ENCODE results near the gene NOP56.
"Not testable (repeated sequence)": the region's sequence is repeated elsewhere in the genome, so short reads cannot be mapped to it uniquely, and the experiment has no call there.

The NOP56 gene

DNA sequence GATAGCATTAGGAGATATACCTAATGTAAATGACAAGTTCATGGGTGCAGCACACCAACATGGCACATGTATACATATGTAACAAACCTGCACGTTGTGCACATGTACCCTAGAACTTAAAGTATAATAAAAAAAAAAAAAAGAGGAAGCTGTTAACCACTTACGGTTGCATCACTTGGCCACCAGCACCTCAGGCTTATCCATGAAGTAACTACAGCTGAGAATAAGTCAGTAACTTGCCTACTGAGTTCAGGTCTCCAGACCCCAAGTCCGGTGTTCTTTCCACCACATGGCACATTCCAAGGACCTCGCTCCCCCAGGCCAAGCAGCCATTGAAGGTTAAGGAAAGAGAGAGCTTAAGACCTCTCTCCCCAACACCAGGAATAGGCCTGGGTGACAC, 32.4 kb downstream of the NOP56 start:
- DNase-seq (ENCODE audit: low read depth), result not testable (repeated sequence)

DNA sequence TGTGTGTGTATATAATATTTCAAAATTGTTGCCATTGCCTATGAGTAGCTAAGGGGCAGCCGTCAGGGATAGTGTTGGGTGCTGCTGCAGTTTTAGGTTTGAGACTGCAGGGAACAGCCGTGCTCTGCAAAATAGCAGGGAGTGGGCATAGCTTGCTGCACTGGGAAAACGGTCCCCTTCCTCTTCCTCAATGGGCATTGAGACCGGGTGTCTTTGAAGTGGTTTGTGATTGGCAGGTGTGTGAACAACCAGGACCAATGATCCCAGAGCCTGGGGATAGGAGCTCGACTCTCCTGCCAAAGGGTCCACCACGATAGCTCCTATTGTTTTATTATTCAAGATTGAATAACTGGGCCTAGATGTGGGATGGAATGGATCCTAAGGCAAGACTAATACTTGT, 35.1 kb downstream of the NOP56 start:
- no peak for DNase-seq (ENCODE audit: low read depth)

DNA sequence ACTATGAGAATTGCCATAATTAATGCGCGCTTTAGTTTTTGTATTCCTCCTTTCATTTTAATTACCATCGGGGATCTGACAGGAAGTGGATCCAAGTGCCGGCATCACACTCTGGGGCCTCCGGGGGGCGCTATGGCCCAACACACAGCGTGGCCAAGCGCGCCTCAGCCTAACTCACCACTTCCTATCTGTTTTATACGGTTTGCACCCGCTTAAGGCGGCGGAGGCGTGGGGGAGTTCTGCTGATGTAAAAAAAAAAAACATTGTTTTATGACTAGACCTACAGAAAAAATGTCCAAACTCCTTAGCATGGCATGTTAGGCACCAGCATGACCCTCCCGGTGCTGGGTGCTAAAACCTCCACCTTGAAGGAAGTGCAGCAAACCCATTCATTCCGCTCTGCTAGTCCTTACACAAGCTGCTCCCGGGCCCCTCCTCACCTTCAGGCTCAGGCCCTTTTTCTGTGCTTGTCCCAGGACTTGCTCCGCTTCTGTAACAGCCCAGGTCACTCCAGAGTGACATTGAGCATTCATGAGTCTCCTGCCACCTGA, 35.7 kb downstream of the NOP56 start:
- no peak for DNase-seq (ENCODE audit: low read depth)

DNA sequence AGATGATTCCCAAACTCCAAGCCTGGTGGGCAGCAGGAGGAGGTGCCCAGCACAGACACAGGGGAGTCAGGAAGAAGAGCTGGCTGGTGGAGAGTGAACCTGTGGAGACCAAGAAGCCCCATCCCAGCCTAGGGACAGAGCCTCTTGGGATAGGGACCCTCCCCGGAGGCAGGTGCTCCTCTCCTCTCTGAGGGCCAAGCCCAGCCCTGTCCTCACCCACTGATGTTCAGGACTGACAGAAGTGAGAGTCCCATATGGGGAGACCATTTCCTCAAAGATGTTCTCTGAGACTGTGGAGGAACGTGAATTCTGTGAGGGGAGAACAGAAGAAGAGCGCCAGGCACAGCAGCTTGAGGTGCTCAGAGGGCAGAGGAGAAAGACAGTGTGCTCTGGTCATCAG, 37.8 kb downstream of the NOP56 start:
- DNase-seq (ENCODE audit: low read depth), result no peak

DNA sequence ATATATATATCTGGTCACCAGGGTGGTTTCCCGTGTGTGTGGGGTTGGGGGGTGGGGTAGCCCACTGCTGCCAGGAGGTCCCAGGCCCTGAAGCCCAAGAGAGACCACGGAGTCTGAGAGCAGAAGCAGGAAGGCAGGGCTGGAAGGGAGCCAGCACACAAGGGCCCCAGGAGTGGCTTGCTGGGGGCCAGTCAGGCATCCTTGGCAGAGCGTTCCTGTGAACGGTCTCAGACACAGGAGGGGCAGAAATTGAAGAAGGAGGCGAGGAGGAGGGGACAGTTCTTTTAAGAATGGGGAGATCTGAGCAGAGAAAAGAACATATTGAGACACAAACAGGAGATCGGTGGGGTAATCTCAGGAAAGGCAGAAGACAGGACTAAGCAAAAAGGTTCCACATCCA, 38.3 kb downstream of the NOP56 start:
- DNase-seq (ENCODE audit: low read depth), result no peak

DNA sequence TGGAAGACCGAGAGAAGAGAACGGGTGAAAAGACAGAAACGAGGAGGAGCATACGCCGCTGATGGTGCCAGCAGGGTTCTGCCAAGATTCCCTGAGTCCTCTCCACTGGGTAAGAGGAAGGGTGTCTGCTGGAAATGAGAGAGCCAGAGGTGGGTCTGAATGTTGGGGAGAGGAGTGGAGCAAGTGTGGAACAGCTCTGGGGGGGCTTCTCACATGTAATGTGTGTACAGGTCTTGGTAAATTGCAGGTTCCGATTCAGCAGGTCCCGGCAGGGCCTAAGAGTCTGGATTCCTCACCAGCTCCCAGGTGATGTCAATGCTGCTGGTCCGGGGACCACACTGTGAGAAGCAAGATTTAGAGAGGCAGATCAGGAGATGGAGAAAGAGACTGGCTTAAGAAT, 38.7 kb downstream of the NOP56 start:
- DNase-seq (ENCODE audit: low read depth), result no peak

DNA sequence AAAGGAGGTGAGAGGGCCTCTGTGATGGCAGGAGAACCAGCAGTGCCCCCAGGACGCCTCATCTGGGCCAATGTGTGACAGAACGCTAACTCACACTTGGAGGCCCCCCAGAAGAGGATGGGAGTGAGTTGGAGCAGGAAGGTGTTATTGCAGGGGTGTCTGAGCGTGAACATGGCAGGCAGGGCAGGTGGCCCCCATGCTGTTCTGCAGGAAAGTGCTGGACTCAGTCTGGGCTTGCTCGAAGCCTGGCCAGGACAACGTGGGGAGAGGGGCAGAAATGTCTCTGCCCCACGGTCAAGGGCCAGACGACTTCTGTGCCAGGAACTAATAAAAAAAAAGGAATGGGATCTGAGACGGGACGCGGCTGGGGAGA, 39.2 kb downstream of the NOP56 start:
- DNase-seq (ENCODE audit: low read depth), result no peak

DNA sequence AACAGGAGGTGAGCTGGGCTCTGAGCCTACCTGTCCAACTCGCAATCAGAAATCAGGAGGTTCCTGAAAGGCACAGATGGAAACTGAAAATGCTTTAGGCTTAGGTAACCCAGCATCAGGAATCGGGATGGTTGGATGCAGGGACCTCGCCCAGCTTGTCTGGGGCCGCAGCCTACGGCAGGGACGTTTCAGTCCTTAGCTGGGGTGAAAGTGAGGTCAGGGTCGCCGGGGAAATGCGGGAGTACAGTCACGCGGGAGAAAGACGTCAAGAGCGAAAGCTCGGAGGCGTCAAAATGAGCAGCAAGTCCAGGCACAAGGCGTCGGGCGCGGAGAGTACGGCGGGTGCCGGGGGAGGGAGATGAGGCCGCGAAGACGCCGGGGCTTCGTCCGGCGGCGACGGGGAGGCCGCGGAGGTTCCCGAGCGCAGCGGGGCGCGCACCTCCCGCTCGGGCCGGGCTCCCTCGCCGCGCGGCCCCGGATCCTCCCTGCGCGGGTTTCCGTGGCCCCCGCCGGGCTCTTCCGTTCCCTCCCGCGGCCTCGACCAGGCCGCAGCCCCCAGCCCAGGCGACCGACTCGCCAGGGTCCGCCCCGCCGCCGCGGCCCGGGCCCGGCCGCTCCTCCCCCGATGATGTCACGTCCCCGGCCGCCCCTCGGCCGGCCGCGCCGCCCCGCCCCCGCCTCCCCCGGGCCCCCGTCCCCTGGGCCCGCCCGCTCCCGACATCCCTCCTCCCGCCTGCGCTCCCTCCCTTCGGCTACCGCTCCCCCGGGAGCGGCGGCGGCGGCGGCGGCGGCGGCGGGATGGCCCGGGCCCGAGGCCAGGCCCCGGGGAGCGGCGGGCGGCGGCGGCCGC, 39.8 kb downstream of the NOP56 start, which contains the start of gene EBF4:
TSS of gene EBF4 (plus strand) at position 745 of the 850 bp plus-strand sequence. CDS start 866 bp downstream, outside the sequence.
- DNase-seq (ENCODE audit: low read depth), result no peak

DNA sequence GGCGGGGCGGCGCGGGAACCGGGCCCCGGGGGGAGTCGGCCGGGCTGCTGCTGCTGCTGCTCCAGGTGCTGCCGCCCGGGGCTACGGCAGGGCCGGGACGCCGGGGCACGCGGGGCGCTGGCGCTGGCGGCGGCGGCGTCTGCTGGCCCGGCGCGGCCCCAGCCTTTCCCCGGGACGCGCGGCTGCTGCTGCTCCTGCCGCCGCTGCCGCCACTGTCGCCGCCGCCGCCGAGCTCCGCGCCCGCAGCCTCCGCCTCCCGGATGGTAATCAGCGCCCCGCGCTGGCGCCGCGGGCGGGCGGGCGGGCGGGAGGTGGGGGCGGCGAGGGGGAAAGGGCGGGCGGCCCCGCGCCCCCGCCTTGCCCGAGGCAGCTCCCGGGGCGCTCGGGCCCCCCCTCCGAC, 40.5 kb downstream of the NOP56 start:
- no peak for DNase-seq (ENCODE audit: low read depth)

DNA sequence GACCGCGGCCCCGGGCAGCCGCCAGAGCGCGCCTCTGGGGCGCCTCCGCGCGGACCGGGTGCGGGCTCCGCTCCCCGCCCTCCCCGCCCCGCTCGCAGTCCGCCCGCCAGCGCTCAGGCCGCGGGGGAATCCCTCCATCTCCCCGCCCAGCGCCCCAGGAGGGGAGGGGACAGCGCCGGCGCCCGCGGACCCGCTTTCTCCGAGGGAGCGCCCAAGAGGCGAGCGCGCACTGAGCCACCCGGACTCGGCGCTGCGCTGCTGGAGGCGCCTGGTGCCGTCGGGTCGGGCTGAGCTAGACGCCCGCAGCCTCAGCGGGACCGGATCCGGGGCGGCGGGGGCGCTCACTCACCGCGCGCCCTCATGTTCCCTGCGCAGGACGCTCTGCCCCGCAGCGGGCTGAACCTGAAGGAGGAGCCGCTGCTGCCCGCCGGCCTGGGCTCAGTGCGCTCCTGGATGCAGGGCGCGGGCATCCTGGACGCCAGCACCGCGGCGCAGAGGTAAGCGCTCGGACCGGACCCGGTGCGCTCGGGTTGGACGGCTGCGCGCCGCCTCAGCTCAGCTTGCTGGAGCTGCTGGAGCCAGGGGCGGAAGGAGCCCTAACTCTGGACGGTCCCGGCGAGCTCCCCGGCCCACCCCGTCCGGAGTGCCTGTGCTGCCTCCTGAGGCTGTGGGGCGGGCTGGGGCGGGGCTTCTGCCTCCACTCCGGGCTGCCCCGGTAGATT, 41.0 kb downstream of the NOP56 start:
- no peak for DNase-seq (ENCODE audit: low read depth)

DNA sequence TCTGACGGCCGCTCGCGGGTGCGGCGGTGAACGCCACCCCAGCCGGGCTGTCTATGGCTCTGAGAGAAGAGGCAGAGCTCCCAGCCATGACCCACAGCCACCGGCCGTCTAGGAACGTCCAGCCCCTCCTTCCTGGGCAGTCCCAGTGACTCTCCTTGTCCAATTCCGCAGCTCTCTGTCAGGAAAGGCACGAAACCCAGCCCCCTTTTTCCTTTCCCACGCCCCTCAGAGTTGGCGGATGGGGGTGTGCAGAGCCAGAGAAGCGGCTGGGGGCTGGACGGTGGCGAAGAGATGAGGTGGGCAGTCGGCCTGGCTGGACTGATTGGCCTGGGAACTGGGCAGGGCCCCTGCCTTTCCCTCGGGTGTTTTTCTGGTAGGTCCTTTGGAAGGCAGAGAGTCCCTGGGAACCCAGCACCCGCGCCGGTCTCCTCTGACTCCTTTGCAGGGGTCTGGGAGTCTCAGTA, 41.6 kb downstream of the NOP56 start:
- DNase-seq (ENCODE audit: low read depth), result no peak

DNA sequence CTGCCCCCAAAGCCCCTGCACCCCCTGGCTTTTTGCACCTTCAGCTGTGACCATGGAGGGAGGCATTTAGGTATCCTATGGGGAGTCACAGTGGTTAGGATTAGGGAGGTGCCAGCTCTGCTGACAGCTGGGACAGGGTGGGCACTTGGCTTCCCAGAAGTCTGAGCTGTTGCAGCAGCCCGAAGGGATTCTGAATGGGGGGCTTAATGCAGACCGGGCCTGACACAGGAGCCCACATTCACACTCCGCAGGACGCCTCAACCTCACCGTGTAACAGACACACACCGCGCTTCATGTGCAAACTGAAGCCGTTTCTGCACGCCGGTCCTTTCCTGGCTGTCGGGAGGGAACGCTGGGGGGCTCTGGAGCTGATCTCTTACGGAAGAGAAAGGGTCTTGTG, 42.1 kb downstream of the NOP56 start:
- DNase-seq (ENCODE audit: low read depth), result no peak

DNA sequence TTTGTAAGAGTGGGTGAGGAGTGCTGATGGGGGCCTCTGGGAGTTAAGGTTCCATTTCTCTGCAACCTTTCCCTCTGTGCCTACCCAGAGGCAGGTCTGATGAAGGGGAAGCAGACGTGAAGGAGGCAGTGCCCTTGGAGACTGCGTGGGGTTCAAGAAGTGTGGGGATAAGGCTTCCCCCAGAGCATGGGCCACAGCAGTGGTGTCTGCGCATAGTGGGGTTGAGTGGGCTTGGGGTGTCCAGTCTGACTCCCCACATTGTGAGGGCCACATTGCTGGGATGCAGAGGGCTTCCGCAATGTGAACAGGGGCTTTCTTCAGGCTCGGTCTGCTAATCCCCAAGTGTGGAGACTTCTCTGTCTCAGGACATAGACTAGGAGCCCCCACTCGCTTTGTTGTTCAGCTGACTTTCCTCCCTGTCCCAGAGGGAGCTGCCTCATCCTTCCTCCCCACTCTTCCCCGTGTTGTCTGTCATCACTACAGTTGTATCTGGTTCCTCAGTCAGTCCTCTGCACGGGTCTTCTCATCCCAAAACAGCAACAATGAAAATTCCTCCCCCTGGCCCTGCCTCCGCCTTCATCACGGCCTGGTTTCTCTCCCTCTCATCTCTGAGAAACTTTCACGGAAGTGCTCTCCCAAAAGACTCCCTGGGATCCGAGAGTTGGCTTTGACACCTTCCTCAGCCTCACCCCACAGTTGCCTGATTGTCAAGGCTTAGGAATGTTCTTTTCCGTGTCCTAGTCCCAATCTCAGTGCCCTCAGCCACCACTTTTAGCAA, 43.0 kb downstream of the NOP56 start:
- DNase-seq (ENCODE audit: low read depth), result no peak

DNA sequence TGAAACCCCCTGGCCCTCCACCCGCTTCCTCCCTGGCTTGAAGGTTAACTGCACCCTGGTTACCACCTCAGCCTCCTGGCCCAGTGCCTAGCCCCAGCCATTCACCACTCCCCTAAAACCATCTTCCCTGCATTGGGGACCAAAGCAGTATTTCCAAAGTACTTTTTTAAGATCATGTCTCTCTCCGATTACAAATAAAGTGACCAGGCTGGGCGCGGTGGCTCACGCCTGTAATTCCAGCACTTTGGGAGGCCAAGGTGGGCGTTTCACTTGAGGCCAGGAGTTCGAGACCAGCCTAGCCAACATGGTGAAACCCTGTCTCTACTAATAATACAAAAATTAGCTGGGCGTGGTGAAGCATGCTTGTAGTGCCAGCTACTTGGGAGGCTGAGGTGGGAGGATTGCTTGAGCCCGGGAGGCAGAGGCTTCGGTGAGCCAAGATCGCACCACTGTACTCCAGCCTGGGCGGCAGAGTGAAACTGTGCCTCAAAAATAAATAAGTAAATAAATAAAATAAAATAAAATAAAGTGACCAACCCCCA, 43.6 kb downstream of the NOP56 start:
- not testable (repeated sequence) for DNase-seq (ENCODE audit: low read depth)

DNA sequence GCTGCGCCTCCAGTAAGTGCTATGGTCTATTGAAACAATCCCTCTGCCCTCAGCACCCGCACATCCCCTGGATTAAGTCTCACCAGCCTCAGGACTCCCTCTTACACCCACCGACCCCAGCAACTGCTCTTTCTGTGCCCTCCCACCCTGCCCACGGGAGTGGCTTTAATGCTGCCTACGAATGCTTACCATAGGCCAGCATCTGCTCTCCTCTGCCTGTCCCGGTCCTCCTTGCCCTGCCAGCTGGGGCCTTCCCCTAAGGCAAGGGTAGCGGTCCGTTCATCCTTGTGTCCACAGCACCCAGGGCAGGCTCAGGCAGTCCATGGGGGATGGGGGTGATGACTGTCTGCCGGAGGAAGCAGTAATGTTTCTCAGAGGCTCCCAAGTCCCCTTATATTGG, 44.2 kb downstream of the NOP56 start:
- no peak for DNase-seq (ENCODE audit: low read depth)

DNA sequence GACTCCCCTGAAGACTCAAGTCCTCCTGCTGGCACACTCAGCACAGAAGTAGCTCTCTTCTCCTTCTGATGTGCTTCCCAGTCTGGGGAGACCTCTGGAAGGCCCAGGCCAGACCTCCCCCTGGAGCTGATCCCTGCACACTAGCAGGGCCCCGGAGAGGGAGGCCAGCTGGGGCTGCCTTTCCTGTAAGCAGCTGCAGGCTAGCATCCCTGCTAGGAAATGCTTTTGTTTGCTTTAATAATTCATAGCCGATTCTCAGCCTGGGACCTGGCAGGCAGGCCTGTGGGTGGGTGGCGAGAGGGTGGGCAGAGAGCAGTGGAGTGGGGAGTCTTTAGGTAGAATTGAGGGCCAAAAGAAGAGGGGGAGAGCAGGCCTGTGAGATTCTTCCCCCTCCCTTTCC, 45.3 kb downstream of the NOP56 start:
- DNase-seq (ENCODE audit: low read depth), result no peak

DNA sequence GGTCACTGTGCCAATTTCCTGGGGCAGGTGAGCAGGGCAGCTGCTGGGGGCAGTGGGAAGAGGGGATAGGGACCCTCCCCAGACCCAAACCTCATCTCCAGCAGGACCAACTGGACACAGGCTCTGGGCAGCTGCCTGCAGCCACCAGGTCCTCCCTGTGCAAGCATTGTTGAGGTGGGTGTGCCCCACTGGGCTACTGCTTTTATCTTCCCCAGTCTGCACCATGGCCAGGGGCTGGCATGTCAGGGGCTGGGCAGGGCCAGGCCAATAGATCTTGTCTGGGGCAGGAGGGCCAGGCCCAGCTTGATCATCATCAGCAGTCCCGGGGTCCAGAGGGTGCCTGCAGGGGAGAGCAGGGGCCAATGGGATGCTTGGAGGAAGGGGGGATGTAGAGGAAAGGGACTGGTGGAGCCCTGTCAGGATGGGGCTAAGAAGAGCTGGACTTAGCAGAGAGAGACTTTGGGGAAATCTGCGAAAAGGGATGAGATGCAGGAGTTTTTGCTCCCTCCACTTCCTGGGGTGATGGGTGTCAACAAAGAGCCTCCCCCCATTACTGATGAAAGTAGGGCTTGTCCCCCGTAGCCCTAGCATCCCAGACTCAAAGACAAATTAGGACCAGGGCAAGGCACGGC, 45.9 kb downstream of the NOP56 start:
- DNase-seq (ENCODE audit: low read depth), result no peak

DNA sequence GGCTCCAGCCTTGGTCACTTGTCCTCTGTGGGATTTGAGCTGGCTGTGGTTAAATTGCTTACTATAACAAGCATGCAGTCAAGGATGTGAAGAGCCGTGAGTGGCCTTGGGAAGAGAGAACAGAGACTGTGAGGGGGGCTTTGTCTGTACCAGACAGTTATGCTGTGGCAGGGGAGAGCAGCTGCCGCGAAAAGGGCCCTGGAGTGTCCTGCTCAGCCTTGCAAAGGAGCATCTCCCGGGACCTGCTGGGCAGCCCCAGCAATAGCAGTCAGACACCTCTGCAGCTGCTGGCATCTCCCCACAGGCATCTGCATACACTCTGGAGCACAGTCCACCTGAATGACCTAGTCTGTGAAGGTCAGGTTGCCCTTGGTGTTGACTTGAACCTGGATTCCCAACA, 46.5 kb downstream of the NOP56 start:
- DNase-seq (ENCODE audit: low read depth), result no peak

DNA sequence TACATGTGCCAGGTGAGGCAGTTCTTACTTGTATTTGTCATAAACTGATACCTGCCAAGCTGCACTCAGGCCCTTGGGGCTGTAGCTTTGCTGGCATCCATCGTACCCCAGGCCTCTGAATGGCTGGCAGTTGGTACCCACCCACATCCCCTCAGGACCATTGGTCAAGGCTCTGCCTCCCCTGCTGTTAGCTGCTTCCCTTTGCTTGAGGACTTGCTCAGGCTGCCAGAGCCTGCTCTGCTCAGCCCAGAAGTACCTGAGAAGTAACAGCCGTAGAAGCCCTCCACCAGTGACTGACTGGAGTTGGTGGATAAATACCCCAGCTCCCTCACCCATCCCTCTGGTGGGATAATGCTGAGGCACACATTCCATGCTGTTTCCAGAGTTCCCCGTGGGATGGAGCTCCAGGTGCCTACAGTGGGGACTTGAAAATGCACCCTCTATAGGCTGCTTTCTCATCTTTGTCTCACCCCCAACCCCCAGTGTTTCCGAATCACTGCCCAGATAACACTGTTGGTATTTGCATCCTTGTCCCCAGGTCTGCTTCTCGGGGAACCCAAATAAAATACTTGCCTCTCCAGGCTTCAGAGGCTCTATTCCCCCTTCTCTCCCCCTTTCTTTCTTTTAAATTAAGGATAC, 47.5 kb downstream of the NOP56 start:
- no peak for DNase-seq (ENCODE audit: low read depth)

DNA sequence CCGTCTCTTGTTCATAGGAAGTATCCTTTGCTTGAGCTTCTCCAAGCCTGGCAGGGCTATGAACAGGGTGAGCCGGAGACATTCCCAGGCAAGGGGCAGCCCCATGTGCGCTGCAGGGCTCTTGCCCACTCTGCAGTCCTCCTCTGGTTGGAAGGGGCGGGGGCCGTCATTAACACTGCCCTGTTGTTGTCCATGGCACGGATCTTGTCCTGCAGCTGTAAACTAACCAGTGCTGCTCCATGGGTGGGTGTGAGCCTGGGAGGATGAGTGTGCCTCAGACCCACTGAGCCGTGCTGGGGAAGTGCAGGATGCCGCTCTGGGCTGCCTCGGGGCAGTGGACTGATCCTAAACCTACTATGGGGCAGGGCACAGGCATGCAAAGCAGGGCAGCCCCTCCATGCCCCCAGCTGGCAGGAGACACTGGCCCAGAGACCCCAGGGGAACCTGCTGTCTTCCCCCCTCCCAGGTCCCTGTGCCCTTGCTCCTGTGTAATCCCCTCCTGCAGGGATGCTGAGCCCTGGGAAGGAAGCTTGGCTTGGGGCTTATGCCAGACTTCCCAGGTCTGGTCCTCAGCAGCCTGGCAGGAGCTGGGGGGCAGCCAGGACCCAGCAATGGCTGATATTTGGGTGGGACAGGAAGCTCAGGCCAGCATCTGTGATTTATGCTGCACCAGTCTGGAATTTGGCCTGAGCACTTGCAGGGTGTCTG, 48.6 kb downstream of the NOP56 start:
- no peak for DNase-seq (ENCODE audit: low read depth)
